Suprapubic skin (tissue), 4 donors: ENCODE data around the gene RAMAC.

Source experiments
- CTCF ChIP-seq, 2 donors: fragments of 200-600 bp in 1 of 2; fragments of 450-650 bp in 1 of 2; sonication (generic) in 1 of 2; IDR thresholded peaks; one replicate each; pipeline ENCODE4 v1.5.1; 2016 to 2019; ENCODE audit warnings: antibody characterized with exemption in 2 of 2, mild to moderate bottlenecking in 1 of 2, moderate library complexity in 1 of 2
- EP300 ChIP-seq: sonication (generic); formaldehyde crosslinking; IDR thresholded peaks from one replicate; pipeline ENCODE4 v1.6.1; 2017; ENCODE audit warnings: antibody characterized with exemption
- POLR2A ChIP-seq, 2 donors: fragments of 450-650 bp; IDR thresholded peaks; one replicate each; pipeline ENCODE4 v1.6.1; 2017; ENCODE audit warnings: antibody characterized with exemption in 2 of 2, mild to moderate bottlenecking in 2 of 2, moderate library complexity in 2 of 2
- POLR2AphosphoS5 ChIP-seq, 3 donors: sonication (generic); formaldehyde crosslinking; IDR thresholded peaks; one replicate each; pipeline ENCODE4 v1.6.1; 2017; ENCODE audit warnings: antibody characterized with exemption in 3 of 3

GRCh38 chr15:83016906-83017305 lies 30.9 kb downstream of the RAMAC start:
- TF ChIP-seq CTCF (IDR thresholded peaks at IDR 0.05) = no peak
- no peak for TF ChIP-seq EP300
- no peak for TF ChIP-seq POLR2A (IDR thresholded peaks at IDR 0.05)
- TF ChIP-seq POLR2AphosphoS5 (IDR thresholded peaks at IDR 0.05) = no peak
